ENCODE results near the gene SEC14L5. TPM values are rescaled to one million over a fixed set of nuclear protein-coding genes. Genes with fewer than 3 reads are reported as not detected.

Gene SEC14L5
- total and polyA plus RNA-seq, 2 donors (not counting 3 experiments of a cell fraction or from before 2014, with no cell fraction given) = not detected

DNA sequence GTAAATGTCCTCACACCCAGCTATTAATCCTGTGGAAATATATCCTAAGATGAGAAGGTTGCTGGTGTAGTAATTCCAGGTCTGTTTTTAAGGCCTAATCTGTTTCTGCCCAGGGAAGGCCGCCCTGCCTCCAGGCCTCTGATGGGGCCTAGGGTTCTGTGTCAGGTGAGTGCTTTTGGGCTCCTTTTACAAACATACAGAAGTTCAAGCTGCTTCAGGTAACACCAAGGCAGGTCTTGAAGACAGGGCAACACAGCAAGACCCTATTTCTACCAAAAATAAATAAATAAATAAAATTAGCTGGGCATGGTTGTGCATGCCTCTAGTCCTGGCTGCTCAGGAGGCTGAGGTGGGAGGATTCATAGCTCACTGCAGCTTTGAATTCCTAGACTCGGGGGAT is 30.5 kb upstream of the SEC14L5 start:
- dilution Hi-C loops (cut with MboI; ENCODE audit: extremely low pct_ligation_motif_present, low sequenced_read_pairs) (no loop called here), intact Hi-C loops (cut with micrococcal nuclease) (no loop called here)
- H3K27me3 ChIP-seq (ENCODE audit: control insufficient read depth in 2 of 2, insufficient read depth in 2 of 2, low read length in 2 of 2) = no peaks in the 10 kb centered on the region
- peaks cover 2% of the 10 kb centered on the region for H3K9me3 ChIP-seq (replicated peaks; ENCODE audit: control insufficient read depth, insufficient read depth, low read length)
- no peak overlapping the region for H2AFZ ChIP-seq (ENCODE audit: low read depth, low read length)
- H3K9me1 ChIP-seq (replicated peaks; ENCODE audit: control insufficient read depth, extremely low read depth, insufficient read depth, low read length) = no peaks in the 10 kb centered on the region
- H3K9ac ChIP-seq (replicated peaks; ENCODE audit: extremely low read depth, insufficient read depth, low read length) = no peak overlapping the region
- no peak overlapping the region for H3K27ac ChIP-seq (ENCODE audit: insufficient read depth, low read depth, low read length)
- no peak overlapping the region for H3K4me2 ChIP-seq (ENCODE audit: insufficient read depth, low read length)
- no peaks in the 10 kb centered on the region for H4K20me1 ChIP-seq (replicated peaks; ENCODE audit: control insufficient read depth, extremely low read depth, insufficient read depth, low read length)
- H3K79me2 ChIP-seq (ENCODE audit: control insufficient read depth, insufficient read depth, low read length) = no peaks in the 10 kb centered on the region
- CTCF ChIA-PET = interaction anchor here (1.1 kb wide), 1 partner anchor 15 kb away, joined by 3 read pairs; no protein-coding TSS in a partner anchor
- no peaks in the 10 kb centered on the region for H3K36me3 ChIP-seq (ENCODE audit: control insufficient read depth in 2 of 2, extremely low read depth in 1 of 2, insufficient read depth in 2 of 2, low read length in 2 of 2)
- H3K4me3 ChIP-seq (replicated peaks in 1 of 3; ENCODE audit: insufficient read depth in 1 of 3, low read depth in 1 of 3, low read length in 3 of 3) = no peak overlapping the region
- TF ChIP-seq EZH2 (IDR thresholded peaks at IDR 0.05; ENCODE audit: borderline replicate concordance, low read depth, low read length, severe bottlenecking) (no peak), JUN (IDR thresholded peaks at IDR 0.05; ENCODE audit: borderline replicate concordance, insufficient read depth, insufficient read length, low read depth) (no peak), MYC (IDR thresholded peaks at IDR 0.05; ENCODE audit: low read depth, low read length) (no peak), FOS (IDR thresholded peaks at IDR 0.05; ENCODE audit: borderline replicate concordance, insufficient read depth, low read length) (no peak), GATA2 (IDR thresholded peaks at IDR 0.05; ENCODE audit: insufficient read depth, insufficient read length, low read depth, low read length) (no peak), POLR2A (IDR thresholded peaks at IDR 0.05; ENCODE audit: low read depth, low read length) (no peak), POLR2AphosphoS5 (IDR thresholded peaks at IDR 0.05; ENCODE audit: insufficient read depth, low read depth, low read length) (no peak)
- TF ChIP-seq, protein P1, sequence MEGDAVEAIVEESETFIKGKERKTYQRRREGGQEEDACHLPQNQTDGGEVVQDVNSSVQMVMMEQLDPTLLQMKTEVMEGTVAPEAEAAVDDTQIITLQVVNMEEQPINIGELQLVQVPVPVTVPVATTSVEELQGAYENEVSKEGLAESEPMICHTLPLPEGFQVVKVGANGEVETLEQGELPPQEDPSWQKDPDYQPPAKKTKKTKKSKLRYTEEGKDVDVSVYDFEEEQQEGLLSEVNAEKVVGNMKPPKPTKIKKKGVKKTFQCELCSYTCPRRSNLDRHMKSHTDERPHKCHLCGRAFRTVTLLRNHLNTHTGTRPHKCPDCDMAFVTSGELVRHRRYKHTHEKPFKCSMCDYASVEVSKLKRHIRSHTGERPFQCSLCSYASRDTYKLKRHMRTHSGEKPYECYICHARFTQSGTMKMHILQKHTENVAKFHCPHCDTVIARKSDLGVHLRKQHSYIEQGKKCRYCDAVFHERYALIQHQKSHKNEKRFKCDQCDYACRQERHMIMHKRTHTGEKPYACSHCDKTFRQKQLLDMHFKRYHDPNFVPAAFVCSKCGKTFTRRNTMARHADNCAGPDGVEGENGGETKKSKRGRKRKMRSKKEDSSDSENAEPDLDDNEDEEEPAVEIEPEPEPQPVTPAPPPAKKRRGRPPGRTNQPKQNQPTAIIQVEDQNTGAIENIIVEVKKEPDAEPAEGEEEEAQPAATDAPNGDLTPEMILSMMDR (IDR thresholded peaks at IDR 0.05; ENCODE audit: extremely low read depth in 1 of 2, insufficient read depth in 1 of 2, low read depth in 1 of 2, low read length in 2 of 2) = no peak
- TF ChIP-seq, protein P2, sequence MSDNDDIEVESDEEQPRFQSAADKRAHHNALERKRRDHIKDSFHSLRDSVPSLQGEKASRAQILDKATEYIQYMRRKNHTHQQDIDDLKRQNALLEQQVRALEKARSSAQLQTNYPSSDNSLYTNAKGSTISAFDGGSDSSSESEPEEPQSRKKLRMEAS (IDR thresholded peaks at IDR 0.05; ENCODE audit: insufficient read depth, insufficient read length) = no peak
- FAIRE-seq (no peak), DNase-seq (ENCODE audit: low read depth, low spot score) (no peak)
- POLR2A ChIA-PET = no interaction called here
- no peaks in the 10 kb centered on the region for H3K4me1 ChIP-seq (ENCODE audit: control insufficient read depth, extremely low read depth, insufficient read depth, low read length)
- no TSS peak for BruUV-seq (replicated peaks)

Measured in endothelial cell of umbilical vein (primary cell).